Measurements from ENCODE around the gene MKKS.
A peak's percentile ranks its signal among the peaks of the same experiment; 100 is the strongest.
"Not testable (repeated sequence)": the region's sequence is repeated elsewhere in the genome, so short reads cannot be mapped to it uniquely, and the experiment has no call there.

Gene MKKS

GRCh38 chr20:10448270-10449156, 14.5 kb upstream of the MKKS start:
- DNase-seq = no peak

DNA sequence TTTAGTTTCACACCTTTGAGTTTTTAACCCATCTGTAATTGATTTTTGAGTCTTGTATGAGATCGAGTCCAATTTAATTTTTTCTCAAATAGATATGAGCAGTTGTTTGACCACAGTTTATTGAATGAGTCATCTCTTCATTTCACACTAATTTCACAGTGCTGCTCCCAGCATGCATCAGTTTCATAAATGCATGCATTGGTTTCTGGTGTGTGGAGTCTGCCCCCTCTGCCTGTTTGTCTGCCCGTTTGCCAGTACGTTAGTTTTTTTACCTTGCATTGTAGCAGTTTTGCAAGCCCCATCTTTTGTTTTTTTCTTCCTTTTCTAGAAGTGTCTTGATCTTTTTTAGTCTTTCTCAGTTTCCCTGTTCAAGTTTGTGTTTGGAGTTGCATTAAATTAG, 13.0 kb upstream of the MKKS start:
- peak; percentile 46 to 71 for DNase-seq

DNA sequence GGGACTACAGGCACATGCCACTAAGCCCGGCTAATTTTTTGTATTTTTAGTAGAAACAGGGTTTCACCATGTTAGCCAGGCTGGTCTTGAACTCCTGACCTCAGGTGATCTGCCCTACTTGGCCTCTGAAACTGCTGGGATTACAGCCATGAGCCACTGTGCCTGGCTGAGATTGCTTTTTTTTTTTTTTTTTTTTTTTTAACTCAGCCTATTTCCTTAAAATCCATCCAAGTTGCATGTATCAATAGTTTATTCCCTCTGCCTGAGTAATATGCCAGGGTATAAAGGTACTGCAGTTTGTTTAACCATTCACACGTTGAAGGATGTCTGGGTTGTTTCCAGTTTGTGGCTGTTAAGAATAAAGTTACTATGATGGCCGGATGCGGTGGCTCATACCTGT, 11.7 kb upstream of the MKKS start:
- no peak for DNase-seq

GRCh38 chr20:10443936-10444335, 9.9 kb upstream of the MKKS start:
- no peak for DNase-seq

- DNase-seq = peak in 1 of 2 donors; percentile 56
These were observed 4.2 kb upstream of the MKKS start for GRCh38 chr20:10438217-10438616.

GRCh38 chr20:10436053-10436699, 2.2 kb upstream of the MKKS start:
- DNase-seq = no peak

DNA sequence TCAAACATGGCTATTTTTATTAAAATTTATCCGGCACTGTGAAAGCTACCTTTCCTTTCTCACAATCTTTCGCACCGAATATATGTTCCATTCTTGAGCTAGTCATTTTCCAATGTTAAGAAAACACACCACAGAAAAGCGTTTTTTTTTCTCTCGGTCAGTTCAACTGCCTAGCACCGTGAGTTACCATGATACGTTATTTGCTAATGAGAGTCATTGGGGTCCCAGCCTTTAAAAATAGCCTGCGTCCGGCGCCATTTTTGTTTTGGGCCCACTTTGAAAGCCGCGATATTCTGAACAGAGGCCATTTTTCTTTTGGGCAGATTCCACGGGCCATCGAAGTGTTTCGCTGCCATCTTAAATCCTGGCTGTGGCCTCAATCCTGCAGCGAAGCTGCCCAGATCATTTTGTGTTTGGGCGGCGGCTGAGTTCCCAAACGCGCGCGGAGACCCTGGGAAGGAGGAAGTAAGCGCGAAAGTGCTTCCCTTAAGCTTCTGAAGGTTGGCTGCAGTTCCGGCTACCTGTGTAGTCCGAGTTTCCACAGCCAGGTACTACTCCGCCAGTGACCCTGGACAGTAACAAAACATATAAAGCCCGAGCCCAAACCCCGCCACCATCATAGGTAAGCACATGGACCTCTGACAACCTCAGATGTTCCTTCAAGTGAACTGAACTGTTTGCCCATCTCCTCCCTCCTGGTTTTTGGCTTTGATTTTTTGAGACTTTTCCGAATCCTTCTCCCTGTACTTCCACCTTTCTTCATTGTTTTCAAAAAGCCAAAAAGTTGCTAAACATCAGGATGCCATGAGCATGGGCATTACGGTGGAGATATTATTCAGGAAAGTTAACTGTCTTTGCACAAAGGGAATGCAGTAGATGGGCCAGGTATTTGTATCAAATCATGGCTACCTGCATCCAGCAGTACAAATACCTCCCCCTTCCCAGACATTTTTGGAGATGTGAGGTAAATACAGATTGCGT, 1.1 kb upstream of the MKKS start, which contains the start of gene SLX4IP:
Gene SLX4IP, plus strand, starts transcription at position 474 of the 981 bp plus-strand sequence. CDS start 22,900 bp downstream, outside the sequence.
- peak; percentile 88 to 94 for DNase-seq

DNA sequence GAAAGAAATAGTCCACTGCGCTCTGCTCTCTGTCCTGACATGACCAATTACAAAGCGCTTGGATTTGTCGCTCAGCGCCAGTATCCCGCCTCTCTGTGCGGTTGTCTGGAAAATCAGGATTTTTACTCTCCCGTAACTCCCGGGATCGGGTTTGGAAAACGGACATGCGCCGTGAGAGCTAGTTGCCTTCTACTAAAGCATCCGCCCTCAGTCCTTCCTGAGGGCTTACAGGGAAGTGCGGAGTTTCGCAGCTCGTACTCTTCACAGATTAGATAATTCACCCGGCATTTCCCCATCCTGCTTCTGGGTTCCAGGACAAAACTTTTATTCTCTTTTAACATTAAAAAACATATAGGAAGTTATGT, 427 bp upstream of the MKKS start:
- peak; percentile 85 to 88 for DNase-seq

- DNase-seq = no peak
These were observed 904 bp downstream of the MKKS start for GRCh38 chr20:10433014-10433622.

DNA sequence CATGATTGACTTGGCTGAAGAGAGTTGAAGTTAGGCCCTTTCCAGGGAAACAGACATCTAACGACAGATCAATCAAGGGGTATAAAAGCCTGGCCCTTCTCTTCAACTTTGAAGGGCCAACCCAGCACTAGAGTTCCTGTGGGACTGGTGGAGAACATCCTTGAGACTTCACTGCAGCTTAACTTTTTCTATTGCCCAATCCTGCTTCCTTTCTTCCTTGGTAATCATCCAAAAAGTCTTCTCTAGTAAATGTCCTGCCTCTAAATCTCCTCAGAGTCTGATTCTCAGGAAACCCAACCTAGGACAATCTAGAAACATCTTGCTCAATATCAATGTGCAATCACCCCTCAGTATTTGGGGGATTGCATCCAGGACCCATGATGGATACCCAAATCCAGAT, 1.9 kb downstream of the MKKS start:
- DNase-seq = no peak

GRCh38 chr20:10430704-10431103, 3.3 kb downstream of the MKKS start:
- no peak for DNase-seq

- no peak for DNase-seq
These were observed 4.0 kb downstream of the MKKS start for GRCh38 chr20:10430000-10430466.

- no peak for DNase-seq
These were observed 4.5 kb downstream of the MKKS start for GRCh38 chr20:10429443-10429981.

GRCh38 chr20:10428008-10428407, 6.0 kb downstream of the MKKS start:
- DNase-seq = peak in 1 of 2 donors; percentile 16

DNA sequence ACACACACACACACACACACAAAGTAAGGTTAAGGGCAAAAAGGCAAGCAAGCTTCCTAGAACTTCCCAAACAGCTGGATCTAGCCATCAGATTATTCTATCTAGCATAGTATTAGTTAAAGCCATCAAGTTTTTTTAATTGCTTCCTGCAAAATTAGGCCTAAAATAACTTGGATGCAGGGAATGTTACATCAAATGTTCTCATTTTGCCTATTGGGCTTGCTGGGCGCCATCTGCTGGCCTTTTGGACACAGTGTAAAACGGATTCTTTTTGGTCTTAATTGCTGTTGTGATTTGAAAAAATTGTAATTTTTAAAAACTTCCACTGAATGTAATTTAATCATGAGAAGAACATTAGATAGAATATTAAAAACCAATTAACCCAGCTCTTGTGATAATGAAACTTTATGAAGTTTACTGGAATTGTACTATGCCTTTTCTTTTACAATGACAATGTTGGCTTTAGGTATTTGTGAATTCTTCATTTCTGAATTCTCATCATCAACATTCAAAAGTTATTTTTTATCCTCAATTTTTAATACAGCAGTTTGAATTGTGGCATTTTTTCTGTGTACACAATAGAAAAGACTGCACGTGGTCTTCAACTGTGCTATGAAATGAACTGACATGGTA, 6.8 kb downstream of the MKKS start:
- DNase-seq = peak; percentile 8 to 54

DNA sequence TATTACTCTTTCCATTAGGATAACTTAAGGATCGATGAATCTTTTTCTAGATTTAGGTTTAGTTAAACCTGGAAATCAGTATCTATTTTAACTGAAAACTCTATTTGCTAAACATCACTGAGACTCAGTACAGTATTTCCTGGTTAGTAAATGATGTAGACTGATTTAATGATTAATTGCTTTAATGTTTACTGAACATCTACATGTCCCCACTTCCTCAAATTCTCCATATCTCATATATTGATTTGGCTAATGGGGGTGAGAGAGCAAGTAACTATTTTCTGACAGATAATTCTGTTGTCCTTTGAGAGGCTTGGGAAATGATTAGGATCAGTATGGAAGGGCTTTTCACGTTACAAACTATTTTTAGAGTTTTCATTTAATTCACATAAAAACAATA, 10.3 kb downstream of the MKKS start:
- DNase-seq = no peak

DNA sequence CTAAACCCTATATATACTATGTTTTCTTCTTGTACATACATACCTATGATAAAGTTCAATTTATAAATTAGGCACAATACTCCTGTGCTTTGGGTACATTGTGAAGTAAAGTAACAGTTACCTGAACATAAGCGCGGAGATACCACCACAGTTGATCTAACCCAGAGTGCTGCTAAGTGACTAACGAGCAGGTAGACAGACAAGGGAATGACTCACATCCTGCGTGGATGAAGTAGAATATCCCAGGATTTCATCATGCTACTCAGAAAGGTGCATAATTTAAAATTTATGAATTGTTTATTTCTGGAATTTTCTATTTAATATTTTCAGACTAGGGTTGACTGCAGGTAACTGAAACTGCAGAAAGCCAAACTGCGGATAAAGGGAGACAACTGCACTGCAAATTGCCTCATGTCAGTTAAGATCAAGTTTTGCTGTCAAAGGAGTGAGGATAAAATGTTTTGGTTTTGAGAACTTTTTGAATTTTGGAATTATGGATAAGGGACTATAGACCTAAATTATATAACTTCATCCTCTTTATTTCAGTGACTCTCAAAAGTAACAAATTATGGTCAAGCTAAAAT, 14.4 kb downstream of the MKKS start:
- DNase-seq = no peak

DNA sequence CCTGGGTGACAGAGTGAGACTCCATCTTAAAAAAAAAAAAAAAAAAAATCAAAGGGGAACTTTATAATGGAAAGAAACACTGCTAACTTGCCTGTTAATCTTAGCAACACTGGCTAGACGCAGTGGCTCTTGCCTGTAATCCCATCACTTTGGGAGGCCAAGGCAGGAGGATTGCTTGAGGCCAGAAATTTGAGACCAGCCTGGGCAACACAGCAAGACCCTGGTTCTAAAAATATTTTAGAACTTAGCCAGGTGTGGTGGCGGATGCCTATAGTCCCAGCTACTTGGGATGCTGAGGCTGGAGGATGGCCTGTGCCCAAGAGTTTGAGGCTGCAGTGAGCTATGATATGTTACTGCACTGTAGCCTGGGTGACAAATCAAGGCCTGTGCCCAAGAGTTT, 16.8 kb downstream of the MKKS start:
- not testable (repeated sequence) for DNase-seq

DNA sequence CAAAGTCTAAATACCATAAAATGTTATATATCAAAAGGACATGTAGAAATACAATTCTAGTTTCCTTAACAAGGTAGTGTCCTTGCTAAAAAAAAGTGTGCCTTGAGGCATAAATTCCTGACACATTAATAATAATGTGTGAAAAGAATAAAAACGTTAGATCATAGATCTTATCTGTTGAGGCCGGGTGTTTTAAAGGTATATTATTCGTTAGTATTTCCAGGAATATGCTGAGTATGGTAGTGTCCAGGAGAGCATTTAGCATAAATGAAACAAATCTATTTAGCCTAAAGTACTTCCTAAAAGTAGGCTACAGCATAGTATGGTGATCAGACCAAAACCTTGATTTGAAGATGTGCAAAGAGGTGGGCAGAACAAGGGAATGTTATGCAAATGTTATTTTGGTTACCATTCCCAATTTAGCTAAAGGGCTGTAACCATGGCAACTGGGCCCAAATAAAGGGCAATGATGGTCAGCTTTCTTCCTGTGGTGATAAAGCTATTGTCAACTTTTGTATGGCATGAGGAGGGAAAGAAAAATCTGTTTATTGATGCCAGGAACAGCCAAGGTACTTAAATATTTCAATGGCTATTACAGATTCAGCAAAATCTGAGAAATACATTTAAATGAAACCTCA, 18.9 kb downstream of the MKKS start:
- no peak for DNase-seq

DNA sequence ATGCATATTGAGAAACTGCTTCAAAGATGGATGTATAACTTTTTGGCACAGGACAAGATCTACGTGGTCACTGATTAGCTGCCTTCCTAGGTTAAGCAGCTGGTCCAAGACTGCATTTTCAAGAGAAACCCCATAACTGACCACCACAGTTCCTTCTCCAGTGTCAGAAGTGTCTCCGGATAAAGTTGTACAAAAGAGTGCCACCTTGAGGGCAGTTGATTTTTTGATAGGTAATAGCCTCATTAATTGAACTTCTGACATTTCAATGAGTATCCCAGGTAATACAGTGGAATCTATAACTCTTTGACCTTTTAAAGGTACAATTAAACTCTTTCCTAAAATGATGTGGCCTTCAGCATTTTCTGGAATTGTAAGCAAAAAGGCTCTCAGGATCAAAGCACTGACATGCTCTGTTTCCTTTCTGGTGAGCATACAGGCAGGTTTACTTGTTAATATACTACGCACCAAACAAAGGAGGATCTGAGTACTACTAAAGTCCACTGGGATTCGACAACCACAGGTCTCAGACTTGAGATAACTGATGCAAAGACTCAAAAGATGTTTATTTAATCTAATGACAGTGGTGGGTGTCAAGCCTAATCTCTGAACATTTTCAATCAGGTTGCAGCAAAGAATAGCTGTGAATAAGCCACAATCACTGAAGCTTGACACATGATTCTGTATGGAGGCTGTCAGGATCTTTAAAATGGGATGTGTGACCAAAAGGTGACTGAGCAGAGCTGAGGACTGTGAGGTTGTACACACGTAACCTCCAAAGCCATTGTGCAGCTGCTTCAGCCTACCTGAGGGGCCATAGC, 21.2 kb downstream of the MKKS start:
- DNase-seq = no peak

All from CD4-positive, alpha-beta T cell treated with Interferon alpha-2 for 1 hour (primary cell).